GM19468 (cell line): ENCODE measurements around the gene POLDIP3.
"Not testable (repeated sequence)": the region's sequence is repeated elsewhere in the genome, so short reads cannot be mapped to it uniquely, and the experiment has no call there.

Experiments
- ATAC-seq: cut with Tn5 transposase; IDR thresholded peaks from one replicate; pipeline ENCODE4 v1.9.1; 2021; ENCODE audit warnings: mild to moderate bottlenecking, moderate library complexity, moderate number of reproducible peaks; ENCODE audit not compliant: unreplicated experiment; ENCODE audit errors: extremely low read depth

Gene POLDIP3

DNA sequence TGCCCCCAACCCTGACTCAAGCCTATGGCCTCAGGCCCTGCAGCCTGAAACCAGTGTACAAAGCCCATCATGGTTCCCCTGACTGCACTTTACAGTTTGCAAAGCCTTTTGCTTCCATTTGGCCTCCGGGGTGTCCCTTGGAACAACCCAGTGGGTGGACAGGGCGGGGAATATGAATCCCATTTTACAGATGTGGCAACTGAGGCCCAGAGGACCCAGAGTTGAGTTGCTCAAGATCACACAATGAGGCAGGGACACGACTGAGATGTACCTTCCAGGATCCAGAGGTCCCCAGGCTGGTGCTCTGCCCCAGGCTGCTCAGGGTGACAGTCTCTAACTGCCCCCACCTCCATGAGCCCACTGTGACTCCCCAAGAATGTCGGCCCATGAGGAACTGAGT, 5.4 kb upstream of the POLDIP3 start:
- no peak for ATAC-seq

GRCh38 chr22:42619261-42620063, 4.8 kb upstream of the POLDIP3 start:
- ATAC-seq, result no peak

DNA sequence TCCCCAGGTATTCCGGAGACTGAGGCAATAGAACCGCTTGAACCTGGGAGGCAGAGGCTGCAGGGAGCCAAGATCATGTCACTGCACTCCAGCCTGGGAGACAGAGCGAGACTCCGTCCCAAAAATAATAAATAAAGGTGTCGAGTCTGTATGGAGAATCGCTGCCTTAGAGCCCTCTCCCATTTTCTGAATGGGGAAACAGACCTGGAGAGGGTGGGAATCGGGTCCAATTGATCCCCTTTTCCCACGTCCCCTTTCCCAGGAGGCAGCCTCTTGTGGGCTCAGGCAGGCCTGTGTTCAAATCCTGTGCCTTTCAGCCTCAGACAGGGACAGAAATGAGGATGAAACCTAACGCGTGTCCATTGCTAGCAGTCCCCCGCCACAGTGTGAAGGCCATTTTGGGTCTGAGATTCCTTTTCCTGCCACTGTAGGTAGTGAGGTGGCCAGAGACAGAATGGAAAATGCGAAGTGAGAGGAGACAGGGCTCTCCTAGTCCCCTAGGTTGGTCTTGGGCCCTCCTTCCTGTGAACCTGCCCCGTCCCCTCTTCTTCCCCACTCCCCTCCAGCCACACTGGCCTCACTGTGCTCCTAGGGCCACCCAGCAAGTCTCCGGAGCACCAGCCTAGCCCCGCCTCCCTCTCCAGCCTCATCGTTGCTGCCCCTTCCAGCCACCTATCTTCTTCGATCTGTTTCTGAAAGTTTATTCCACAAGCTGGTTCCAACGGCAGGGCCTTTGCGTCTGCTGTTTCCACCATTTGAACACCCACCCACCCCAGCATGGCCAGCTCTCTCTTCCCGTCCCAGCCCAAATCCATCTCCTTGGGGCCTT, 2.7 kb upstream of the POLDIP3 start:
- no peak for ATAC-seq

- not testable (repeated sequence) for ATAC-seq
Measured at GRCh38 chr22:42615860-42616175, 1.1 kb upstream of the POLDIP3 start.

DNA sequence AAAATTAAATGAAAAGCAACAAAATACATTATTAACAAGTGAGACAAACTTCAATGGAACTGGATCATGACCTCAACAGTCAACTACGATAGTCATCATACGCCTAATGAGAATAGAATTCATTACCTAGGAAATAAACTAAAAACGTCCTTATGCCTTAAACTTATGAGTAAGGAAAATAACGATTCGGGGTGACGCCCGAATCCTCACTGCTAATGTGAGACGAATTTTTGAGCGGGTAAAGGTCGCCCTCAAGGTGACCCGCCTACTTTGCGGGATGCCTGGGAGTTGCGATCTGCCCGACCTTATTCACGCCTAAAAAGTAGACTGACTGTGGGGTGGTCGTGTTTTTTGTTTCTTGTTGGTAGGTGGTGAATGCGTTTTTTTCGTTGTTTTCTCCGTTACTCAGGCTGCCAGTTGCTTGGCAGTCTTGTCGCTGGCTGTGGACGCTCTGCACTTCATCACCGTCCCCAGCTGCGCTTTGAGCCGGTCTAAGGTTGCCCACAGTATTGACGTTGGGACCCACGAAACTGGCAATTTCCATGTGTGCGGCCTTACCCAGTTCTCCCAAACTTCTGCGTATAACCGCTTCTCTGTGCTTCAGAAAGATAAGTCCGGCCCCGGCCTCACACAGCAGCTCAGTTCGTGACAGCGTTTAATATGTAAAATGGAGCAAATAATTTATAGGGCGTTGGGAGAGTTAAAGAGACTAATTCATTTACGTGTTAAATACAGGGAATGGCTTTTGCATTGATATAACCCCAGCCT, 593 bp upstream of the POLDIP3 start:
- peak; percentile 29 for ATAC-seq

DNA sequence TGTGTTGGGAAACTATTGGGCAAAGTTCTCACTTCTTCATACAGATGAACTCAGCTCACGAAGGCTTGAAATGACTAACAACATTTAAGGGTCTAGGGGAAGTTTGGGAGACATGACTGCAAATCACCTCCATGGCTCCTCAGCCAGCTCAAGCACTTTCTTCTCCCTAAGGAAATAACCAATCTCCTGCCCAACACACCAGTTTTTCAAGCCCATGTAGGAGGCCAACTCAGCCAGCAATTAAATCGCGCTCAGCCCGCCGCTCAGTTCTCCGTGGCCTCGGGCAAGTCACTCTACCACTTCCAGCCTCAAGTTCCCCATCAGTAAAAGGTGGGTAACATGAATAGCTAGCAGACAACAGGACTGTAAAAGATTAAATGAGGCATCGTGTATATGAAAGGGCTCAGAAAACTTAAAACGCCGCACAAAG, 796 bp downstream of the POLDIP3 start:
- no peak for ATAC-seq

DNA sequence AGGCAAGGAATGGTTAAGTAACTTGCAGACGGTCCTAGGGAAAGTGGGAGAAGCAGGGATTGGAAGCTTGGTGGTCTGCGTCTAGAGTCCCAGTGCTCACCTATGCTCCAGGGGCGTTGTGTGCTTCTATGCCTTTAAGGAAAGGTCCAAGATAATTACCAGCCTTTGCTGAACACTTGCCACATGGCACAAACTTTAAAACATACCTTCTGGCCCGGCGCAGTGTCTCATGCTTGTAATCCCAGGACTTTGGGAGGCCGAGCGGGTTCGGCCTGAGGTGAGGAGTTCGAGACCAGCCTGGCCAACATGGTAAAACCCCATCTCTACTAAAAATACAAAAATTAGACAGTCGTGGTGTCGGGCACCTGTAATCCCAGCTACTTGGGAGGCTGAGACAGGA, 2.3 kb downstream of the POLDIP3 start:
- ATAC-seq, result no peak

DNA sequence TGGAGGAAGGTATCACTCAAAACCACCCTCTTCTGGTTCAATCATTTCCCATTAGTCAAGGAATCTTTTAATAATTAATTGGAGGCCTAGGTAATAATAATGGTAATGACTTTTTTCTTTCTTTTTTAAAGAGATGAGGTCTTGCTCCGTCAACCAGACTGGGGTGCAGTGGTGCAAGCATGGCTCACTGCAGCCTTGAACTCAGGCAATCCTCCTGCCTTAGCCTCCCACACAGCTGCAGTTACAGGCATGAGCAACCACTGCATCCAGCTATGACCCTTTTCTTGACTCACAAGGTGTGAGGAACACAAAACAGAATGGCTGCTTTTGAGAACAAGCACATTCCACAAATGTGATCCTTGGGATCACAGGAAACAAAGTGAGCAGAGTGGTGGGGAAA, 3.6 kb downstream of the POLDIP3 start:
- no peak for ATAC-seq

DNA sequence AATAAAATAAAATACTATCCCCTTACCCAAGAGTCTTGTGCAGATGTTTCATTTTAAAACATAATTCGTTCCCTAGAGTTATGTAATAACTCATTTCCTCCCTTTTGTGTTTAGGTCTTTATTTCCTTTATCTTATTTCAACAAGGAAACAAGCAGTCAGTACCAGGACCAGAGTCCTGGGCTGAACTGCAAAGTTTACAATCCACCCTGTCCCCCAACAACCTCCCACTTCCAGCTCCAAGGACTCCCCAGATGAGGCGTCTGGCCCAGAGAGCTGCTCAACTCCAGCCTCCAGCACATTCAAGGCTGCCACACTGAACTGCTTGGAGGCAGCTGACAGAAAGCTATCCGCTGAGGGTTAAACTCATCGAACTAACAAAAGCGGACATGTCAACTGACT, 4.5 kb downstream of the POLDIP3 start:
- ATAC-seq, result no peak

- no peak for ATAC-seq
Measured at GRCh38 chr22:42608823-42609361, 5.8 kb downstream of the POLDIP3 start.

DNA sequence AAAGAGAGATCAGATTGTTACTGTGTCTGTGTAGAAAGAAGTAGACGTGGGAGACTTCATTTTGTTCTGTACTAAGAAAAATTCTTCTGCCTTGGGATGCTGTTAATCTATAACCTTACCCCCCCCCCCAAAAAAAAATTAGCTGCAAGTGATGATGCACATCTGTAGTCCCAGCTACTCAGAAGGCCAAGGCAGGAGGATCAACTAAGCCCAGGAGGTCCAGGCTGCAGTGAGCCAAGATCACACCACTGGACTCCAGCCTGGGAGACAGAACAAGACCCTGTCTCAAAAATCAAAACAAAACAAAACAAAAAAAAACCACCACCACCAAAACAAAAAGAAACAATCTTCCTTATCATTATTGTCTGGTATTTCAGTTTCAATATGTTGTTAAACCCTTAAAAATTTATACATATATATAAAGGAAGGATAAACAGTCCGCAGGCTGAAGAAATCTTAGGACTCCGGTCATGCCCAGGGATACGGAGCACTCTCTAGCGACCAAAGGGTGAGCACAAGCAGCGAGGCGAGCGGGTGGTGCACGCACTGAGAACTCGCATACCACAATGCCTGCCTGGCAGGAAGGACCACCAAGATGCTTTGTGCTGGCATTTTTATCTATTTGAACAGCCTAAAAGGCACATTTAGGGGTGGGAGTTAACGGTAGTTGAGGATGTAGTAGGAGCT, 6.4 kb downstream of the POLDIP3 start:
- no peak for ATAC-seq

- ATAC-seq, result not testable (repeated sequence)
Measured at GRCh38 chr22:42607641-42608040, 7.0 kb downstream of the POLDIP3 start.

DNA sequence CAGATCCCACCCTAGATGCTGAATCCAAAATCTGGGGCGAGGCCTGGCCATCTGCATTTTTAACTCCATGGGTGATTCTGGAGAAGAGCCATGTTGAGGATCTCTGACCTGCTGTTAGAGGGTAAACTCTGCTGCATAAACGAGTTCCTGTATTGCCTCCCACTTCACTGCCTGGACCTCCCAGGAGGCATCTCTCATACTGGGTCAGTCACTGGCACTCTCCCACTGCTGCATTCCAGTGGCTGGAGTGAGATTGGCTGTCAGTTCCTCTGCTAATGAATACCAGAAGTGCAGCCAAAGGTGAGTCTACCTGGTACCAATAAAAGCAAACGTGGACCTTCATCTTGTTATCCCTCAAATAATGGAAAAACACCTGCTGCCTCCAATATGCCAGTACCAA, 10.3 kb downstream of the POLDIP3 start:
- no peak for ATAC-seq

GRCh38 chr22:42603427-42603826, 11.3 kb downstream of the POLDIP3 start:
- ATAC-seq, result no peak

- no peak for ATAC-seq
Measured at GRCh38 chr22:42602470-42602869, 12.2 kb downstream of the POLDIP3 start.

GRCh38 chr22:42601879-42602465, 12.7 kb downstream of the POLDIP3 start:
- ATAC-seq, result no peak

DNA sequence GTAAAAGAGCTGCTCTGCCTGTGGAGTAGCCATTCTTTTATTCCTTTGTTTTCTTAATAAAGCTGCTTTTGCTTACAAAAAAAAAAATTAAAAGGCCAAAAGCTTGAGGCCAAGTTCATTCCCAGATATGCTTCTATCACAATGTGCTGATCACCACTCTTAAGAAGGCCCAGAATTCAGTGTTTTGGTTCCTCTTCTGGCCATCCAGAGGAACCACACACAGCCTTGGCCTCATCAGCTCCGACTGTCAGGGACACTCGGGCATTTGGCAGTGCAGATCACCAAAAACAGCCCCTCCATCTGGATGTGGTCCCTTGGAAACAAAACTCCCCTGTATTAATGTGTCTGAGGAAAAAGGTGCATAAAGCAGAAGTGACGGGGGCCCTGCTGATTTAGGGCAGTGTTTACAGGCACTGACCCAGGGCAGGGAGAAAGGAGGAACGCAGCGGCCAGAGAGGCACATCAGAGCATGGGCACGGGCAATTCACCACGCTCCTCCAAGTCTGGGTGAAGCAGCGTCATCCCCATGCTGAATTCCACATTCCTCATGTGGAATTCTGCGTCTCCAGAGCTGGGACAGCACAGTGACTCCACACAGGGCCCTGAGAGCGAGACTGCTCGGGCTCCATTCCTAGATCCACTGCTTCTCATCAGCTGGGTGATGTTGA, 17.7 kb downstream of the POLDIP3 start:
- ATAC-seq, result no peak

DNA sequence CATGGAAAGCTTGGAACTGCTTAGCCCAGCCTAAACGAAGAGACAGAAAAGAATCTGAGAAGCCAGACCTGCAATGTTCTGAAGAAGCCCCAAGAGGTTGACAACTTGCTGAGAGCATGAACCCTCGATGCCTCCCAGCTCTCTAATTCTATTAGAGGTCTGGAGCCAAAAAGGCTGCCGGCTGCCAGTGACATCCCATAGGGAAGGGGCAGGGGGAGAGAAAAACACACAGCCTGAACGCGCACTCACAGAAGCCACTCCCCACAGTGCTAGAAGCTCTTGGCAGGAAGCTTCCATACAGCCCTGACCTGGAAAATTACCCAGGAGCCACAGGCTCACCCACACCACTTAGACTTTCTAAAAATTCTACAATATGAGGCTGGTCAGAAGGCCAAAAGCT, 18.3 kb downstream of the POLDIP3 start:
- ATAC-seq, result no peak

GRCh38 chr22:42595434-42595833, 19.2 kb downstream of the POLDIP3 start:
- no peak for ATAC-seq
